PC-9 (cell line): ENCODE data around the gene PTCD1. TPM values are rescaled to one million over a fixed set of nuclear protein-coding genes. Genes with fewer than 3 reads are reported as not detected.

ENCODE experiments used
- BruUV-seq: library from RNA; stranded (reverse); fragments of 400-500 nt; replicated peaks from 2 replicates; lab custom pipeline; 2021; lab: Mats Ljungman, UMichigan
- CTCF ChIA-PET: fragments of 300-600 bp; sonication (Branson Sonifier 250); formaldehyde crosslinking; loops from one replicate; lab custom pipeline; 2022; ENCODE audit warnings: antibody characterized with exemption; lab: Charles Lee
- POLR2A ChIA-PET: fragments of 300-600 bp; sonication (Branson Sonifier 250); formaldehyde crosslinking; loops from one replicate; lab custom pipeline; 2022; ENCODE audit warnings: antibody characterized with exemption; ENCODE audit not compliant: unreplicated experiment; lab: Charles Lee
- DNase-seq, 2 experiments: peaks; one replicate each; pipeline versions ENCODE4 v3.0.0 to v3.0.0-alpha.2; 2015 to 2022; ENCODE audit warnings: mixed read lengths in 1 of 2
- H2AFZ ChIP-seq: fragments of 200-600 bp; sonication (generic); 2 replicates; pipeline ENCODE4 v1.8.1; 2017; ENCODE audit warnings: antibody characterized with exemption
- H3F3A ChIP-seq: fragments of 200-600 bp; sonication (generic); 2 replicates; pipeline ENCODE4 v1.8.1; 2017; ENCODE audit warnings: antibody characterized with exemption, mild to moderate bottlenecking, low read depth; ENCODE audit not compliant: insufficient read depth
- H3K27ac ChIP-seq: fragments of 200-600 bp; sonication (generic); 2 replicates; pipeline ENCODE4 v1.6.1; 2016; ENCODE audit warnings: mixed run types
- H3K27me3 ChIP-seq: fragments of 200-600 bp; sonication (generic); 2 replicates; pipeline ENCODE4 v1.6.1; 2016; ENCODE audit warnings: low read depth, mixed run types; ENCODE audit not compliant: insufficient read depth
- H3K36me3 ChIP-seq: fragments of 200-600 bp; sonication (generic); 2 replicates; pipeline ENCODE4 v1.6.1; 2016; ENCODE audit warnings: low read depth, mixed run types
- H3K4me1 ChIP-seq: fragments of 200-600 bp; sonication (generic); replicated peaks from 2 replicates; pipeline ENCODE4 v1.6.1; 2016; ENCODE audit warnings: mixed run types; ENCODE audit not compliant: insufficient read depth
- H3K4me2 ChIP-seq: fragments of 200-600 bp; sonication (generic); 2 replicates; pipeline ENCODE4 v1.6.1; 2017; ENCODE audit warnings: mixed run types
- H3K4me3 ChIP-seq: fragments of 200-600 bp; sonication (generic); 2 replicates; pipeline ENCODE4 v1.6.1; 2016; ENCODE audit warnings: mixed run types
- H3K79me2 ChIP-seq: fragments of 200-600 bp; sonication (generic); 2 replicates; pipeline ENCODE4 v1.6.1; 2017; ENCODE audit warnings: low read depth, mixed run types
- H3K9me2 ChIP-seq: fragments of 200-600 bp; sonication (generic); 2 replicates; pipeline ENCODE4 v1.8.1; 2017; ENCODE audit warnings: mild to moderate bottlenecking; ENCODE audit not compliant: insufficient read depth
- H3K9me3 ChIP-seq: fragments of 200-600 bp; sonication (generic); 2 replicates; pipeline ENCODE4 v1.8.1; 2016; ENCODE audit warnings: low read depth; ENCODE audit not compliant: insufficient read depth
- H4K20me1 ChIP-seq: fragments of 200-600 bp; sonication (generic); 2 replicates; pipeline ENCODE4 v1.8.1; 2017; ENCODE audit not compliant: insufficient read depth
- CTCF ChIP-seq: fragments of 200-600 bp; sonication (generic); conservative IDR thresholded peaks from 2 replicates; pipeline ENCODE4 v1.6.1; 2017; ENCODE audit warnings: mixed run types, antibody characterized with exemption, mild to moderate bottlenecking, moderate library complexity
- EZH2 ChIP-seq: fragments of 200-600 bp; sonication (generic); IDR thresholded peaks from 2 replicates; pipeline ENCODE4 v1.8.0; 2017; ENCODE audit warnings: antibody characterized with exemption, low read depth
- intact Hi-C: fragments of 100-400 bp; cut with micrococcal nuclease; formaldehyde crosslinking; loops from one replicate; pipeline ENCODE4 v1.10.0; 2022; ENCODE audit not compliant: unreplicated experiment
- total RNA-seq: library from RNA; stranded (reverse); gene quantifications from 2 replicates; pipeline ENCODE4 v1.2.3, GENCODE V29; 2021

PTCD1 gene
- total RNA-seq, 1 experiment from 2014 or later, result 8.0 TPM

- Histone ChIP-seq H3K79me2 (peaks cover 48% of the 10 kb centered on the region), H3K27me3 (no peaks in the 10 kb centered on the region), H2AFZ (no peak overlapping the region), H3K4me2 (no peak overlapping the region), H3F3A (peaks cover 20% of the 10 kb centered on the region), H3K4me1 (peaks cover 13% of the 10 kb centered on the region), H3K9me2 (no peaks in the 10 kb centered on the region), H3K36me3 (peaks cover 20% of the 10 kb centered on the region), H3K27ac (no peak overlapping the region), H3K4me3 (no peak overlapping the region), H3K9me3 (no peaks in the 10 kb centered on the region), H4K20me1 (peaks cover 57% of the 10 kb centered on the region)
- TF ChIP-seq CTCF (no peak), EZH2 (no peak)
- no TSS peak for BruUV-seq
- no peak for DNase-seq
- CTCF ChIA-PET, result no interaction called here
- POLR2A ChIA-PET, result no interaction called here
- intact Hi-C loops, result no loop called here
These were observed 34.8 kb downstream of the PTCD1 start for GRCh38 chr7:99403764-99404163.

- no peaks in the 10 kb centered on the region for H3K9me2 ChIP-seq
- CTCF ChIA-PET, result interaction anchor here (0.7 kb wide), 1 partner anchor 366 kb away, joined by 11 read pairs; no protein-coding TSS in a partner anchor
- POLR2A ChIA-PET, result no interaction called here
- H3K9me3 ChIP-seq, result no peaks in the 10 kb centered on the region
- no peak overlapping the region for H3K4me2 ChIP-seq
- H4K20me1 ChIP-seq, result peaks cover 66% of the 10 kb centered on the region
- no peak overlapping the region for H3K4me3 ChIP-seq
- H2AFZ ChIP-seq, result no peak overlapping the region
- intact Hi-C loops, result no loop called here
- no peak for DNase-seq
- BruUV-seq, result no TSS peak
- peaks cover 42% of the 10 kb centered on the region for H3K79me2 ChIP-seq
- TF ChIP-seq CTCF (no peak), EZH2 (no peak)
- no peaks in the 10 kb centered on the region for H3K27me3 ChIP-seq
- H3K4me1 ChIP-seq, result peaks cover 13% of the 10 kb centered on the region
- H3F3A ChIP-seq, result peaks cover 21% of the 10 kb centered on the region
- H3K36me3 ChIP-seq, result peaks cover 21% of the 10 kb centered on the region
- H3K27ac ChIP-seq, result no peak overlapping the region
These were observed 35.7 kb downstream of the PTCD1 start for GRCh38 chr7:99402854-99403253.

GRCh38 chr7:99399597-99399996 lies 39.0 kb downstream of the PTCD1 start:
- H3K27me3 ChIP-seq, result no peaks in the 10 kb centered on the region
- H3K4me1 ChIP-seq, result no peaks in the 10 kb centered on the region
- no peak overlapping the region for H2AFZ ChIP-seq
- H3K36me3 ChIP-seq, result peaks cover 37% of the 10 kb centered on the region
- peaks cover 58% of the 10 kb centered on the region for H4K20me1 ChIP-seq
- CTCF ChIA-PET, result interaction anchor here (0.6 kb wide), 1 partner anchor 126 kb away, joined by 4 read pairs; no protein-coding TSS in a partner anchor
- no peak overlapping the region for H3K4me3 ChIP-seq
- intact Hi-C loops, result no loop called here
- H3K79me2 ChIP-seq, result peaks cover 9% of the 10 kb centered on the region; the same call in 1 of the 2 replicates
- peaks cover 33% of the 10 kb centered on the region for H3F3A ChIP-seq
- BruUV-seq, result no TSS peak
- H3K9me3 ChIP-seq, result no peaks in the 10 kb centered on the region
- H3K9me2 ChIP-seq, result no peaks in the 10 kb centered on the region
- POLR2A ChIA-PET, result no interaction called here
- TF ChIP-seq EZH2 (no peak), CTCF (no peak)
- DNase-seq, result no peak
- H3K4me2 ChIP-seq, result no peak overlapping the region
- H3K27ac ChIP-seq, result no peak overlapping the region
